ENCODE measurements around the gene MYH14. TPM values are rescaled to one million over a fixed set of nuclear protein-coding genes. Genes with fewer than 3 reads are reported as not detected.

Gene MYH14
- polyA plus RNA-seq, 1 of the 3 experiments (the other 2 are of a cell fraction), result 0.02 TPM

GRCh38 chr19:50244695-50245094 is 41.3 kb downstream of the MYH14 start (continued):
- TF ChIP-seq, protein P1, sequence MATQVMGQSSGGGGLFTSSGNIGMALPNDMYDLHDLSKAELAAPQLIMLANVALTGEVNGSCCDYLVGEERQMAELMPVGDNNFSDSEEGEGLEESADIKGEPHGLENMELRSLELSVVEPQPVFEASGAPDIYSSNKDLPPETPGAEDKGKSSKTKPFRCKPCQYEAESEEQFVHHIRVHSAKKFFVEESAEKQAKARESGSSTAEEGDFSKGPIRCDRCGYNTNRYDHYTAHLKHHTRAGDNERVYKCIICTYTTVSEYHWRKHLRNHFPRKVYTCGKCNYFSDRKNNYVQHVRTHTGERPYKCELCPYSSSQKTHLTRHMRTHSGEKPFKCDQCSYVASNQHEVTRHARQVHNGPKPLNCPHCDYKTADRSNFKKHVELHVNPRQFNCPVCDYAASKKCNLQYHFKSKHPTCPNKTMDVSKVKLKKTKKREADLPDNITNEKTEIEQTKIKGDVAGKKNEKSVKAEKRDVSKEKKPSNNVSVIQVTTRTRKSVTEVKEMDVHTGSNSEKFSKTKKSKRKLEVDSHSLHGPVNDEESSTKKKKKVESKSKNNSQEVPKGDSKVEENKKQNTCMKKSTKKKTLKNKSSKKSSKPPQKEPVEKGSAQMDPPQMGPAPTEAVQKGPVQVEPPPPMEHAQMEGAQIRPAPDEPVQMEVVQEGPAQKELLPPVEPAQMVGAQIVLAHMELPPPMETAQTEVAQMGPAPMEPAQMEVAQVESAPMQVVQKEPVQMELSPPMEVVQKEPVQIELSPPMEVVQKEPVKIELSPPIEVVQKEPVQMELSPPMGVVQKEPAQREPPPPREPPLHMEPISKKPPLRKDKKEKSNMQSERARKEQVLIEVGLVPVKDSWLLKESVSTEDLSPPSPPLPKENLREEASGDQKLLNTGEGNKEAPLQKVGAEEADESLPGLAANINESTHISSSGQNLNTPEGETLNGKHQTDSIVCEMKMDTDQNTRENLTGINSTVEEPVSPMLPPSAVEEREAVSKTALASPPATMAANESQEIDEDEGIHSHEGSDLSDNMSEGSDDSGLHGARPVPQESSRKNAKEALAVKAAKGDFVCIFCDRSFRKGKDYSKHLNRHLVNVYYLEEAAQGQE (IDR thresholded peaks at IDR 0.05; ENCODE audit: low read depth, low read length), result no peak
- no peak for TF ChIP-seq FOSL2 (IDR thresholded peaks at IDR 0.05; ENCODE audit: borderline replicate concordance, low read depth)
- no peak for TF ChIP-seq YY1 (IDR thresholded peaks at IDR 0.05; ENCODE audit: low read depth)
- no peak for TF ChIP-seq RFX5 (IDR thresholded peaks at IDR 0.05; ENCODE audit: low read length)
- TF ChIP-seq FOXM1 (IDR thresholded peaks at IDR 0.05; ENCODE audit: low read depth), result no peak
- no peak for TF ChIP-seq EP300 (IDR thresholded peaks at IDR 0.05; ENCODE audit: borderline replicate concordance in 1 of 2, low read depth in 1 of 2, low read length in 1 of 2)

DNA sequence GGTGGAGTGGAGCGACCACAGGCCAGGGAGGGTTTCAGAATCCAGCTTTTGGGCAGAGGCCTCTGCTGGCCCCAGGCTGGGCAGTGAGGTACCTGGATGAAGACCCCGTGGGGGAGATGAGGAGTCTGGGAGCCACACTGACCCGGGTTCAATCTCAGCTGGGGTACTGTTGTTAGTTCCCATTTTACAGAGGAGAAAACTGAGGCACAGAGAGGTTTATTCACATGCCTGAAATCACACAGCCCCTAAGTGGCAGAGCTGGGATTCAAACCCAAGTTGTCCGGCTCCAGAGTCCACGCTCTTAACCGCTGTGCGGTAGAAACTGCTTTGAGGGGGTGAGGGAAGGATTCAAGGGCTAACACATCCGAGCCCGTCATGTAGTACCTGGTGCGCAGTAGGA is 45.0 kb downstream of the MYH14 start:
- Histone ChIP-seq H3K27ac (ENCODE audit: low read depth in 2 of 2, low read length in 1 of 2) (no peak overlapping the region), H2AFZ (ENCODE audit: low read depth) (no peak overlapping the region), H3K4me3 (ENCODE audit: low read depth in 2 of 2, low read length in 1 of 2) (no peak overlapping the region), H3K36me3 (replicated peaks in 1 of 2; ENCODE audit: control insufficient read depth in 1 of 2, insufficient read depth in 2 of 2, low read length in 1 of 2) (no peaks in the 10 kb centered on the region), H3K79me2 (ENCODE audit: insufficient read depth) (no peaks in the 10 kb centered on the region), H3K4me1 (ENCODE audit: control insufficient read depth in 1 of 2, insufficient read depth in 2 of 2, low read depth in 1 of 2, low read length in 1 of 2) (no peaks in the 10 kb centered on the region), H3K9me2 (no peaks in the 10 kb centered on the region), H4K20me1 (ENCODE audit: insufficient read depth) (no peaks in the 10 kb centered on the region), H3K4me2 (no peak overlapping the region), H3F3A (replicated peaks; ENCODE audit: insufficient read depth) (no peaks in the 10 kb centered on the region), H3K27me3 (ENCODE audit: insufficient read depth) (peaks cover 56% of the 10 kb centered on the region), H3K9me3 (no peaks in the 10 kb centered on the region), H3K9ac (no peak overlapping the region)
- no peak for TF ChIP-seq YY1 (IDR thresholded peaks at IDR 0.05; ENCODE audit: low read depth)
- no peak for TF ChIP-seq PBX3 (IDR thresholded peaks at IDR 0.05)
- TF ChIP-seq MEF2A (IDR thresholded peaks at IDR 0.05; ENCODE audit: borderline replicate concordance, low read depth), result no peak
- TF ChIP-seq, protein P1 (IDR thresholded peaks at IDR 0.05; ENCODE audit: low read depth, low read length), result no peak
- TF ChIP-seq EZH2phosphoT487 (IDR thresholded peaks at IDR 0.05; ENCODE audit: borderline replicate concordance, low read depth), result no peak
- TF ChIP-seq ELF1 (IDR thresholded peaks at IDR 0.05), result no peak
- TF ChIP-seq MXI1 (IDR thresholded peaks at IDR 0.05; ENCODE audit: low read depth, low read length), result no peak
- no peak for TF ChIP-seq NFIC (IDR thresholded peaks at IDR 0.05; ENCODE audit: borderline replicate concordance)
- TF ChIP-seq CTCF (IDR thresholded peaks at IDR 0.05), result no peak
- no peak for TF ChIP-seq POLR2AphosphoS5 (IDR thresholded peaks at IDR 0.05; ENCODE audit: low read depth, low read length)
- no peak for TF ChIP-seq SMC3 (IDR thresholded peaks at IDR 0.05; ENCODE audit: low read depth, low read length)
- TF ChIP-seq USF2 (IDR thresholded peaks at IDR 0.05; ENCODE audit: borderline replicate concordance, low read depth, low read length), result no peak
- TF ChIP-seq RFX5 (IDR thresholded peaks at IDR 0.05; ENCODE audit: low read length), result no peak
- TF ChIP-seq TEAD4 (IDR thresholded peaks at IDR 0.05; ENCODE audit: borderline replicate concordance, insufficient read depth), result no peak
- WGBS (ENCODE audit: low lambda C conversion rate), result 29% methylated on average over 10 of the region's 10 CpGs
- POLR2A ChIA-PET, result no interaction called here
- CTCF ChIA-PET, result interaction anchor here (0.8 kb wide), 1 partner anchor 11 kb away, joined by 3 read pairs; no protein-coding TSS in a partner anchor
- no peak for DNase-seq

Measured in SK-N-SH (cell line).